Measurements from ENCODE around the gene FLNC. TPM values are rescaled to one million over a fixed set of nuclear protein-coding genes. Genes with fewer than 3 reads are reported as not detected.
A peak's percentile ranks its signal among the peaks of the same experiment; 100 is the strongest.

The FLNC gene
- total and polyA plus RNA-seq, 2 of the 13 experiments (the other 11 are each of a cell fraction or from before 2014, with no cell fraction given), result 0.02 TPM; not detected in 1

DNA sequence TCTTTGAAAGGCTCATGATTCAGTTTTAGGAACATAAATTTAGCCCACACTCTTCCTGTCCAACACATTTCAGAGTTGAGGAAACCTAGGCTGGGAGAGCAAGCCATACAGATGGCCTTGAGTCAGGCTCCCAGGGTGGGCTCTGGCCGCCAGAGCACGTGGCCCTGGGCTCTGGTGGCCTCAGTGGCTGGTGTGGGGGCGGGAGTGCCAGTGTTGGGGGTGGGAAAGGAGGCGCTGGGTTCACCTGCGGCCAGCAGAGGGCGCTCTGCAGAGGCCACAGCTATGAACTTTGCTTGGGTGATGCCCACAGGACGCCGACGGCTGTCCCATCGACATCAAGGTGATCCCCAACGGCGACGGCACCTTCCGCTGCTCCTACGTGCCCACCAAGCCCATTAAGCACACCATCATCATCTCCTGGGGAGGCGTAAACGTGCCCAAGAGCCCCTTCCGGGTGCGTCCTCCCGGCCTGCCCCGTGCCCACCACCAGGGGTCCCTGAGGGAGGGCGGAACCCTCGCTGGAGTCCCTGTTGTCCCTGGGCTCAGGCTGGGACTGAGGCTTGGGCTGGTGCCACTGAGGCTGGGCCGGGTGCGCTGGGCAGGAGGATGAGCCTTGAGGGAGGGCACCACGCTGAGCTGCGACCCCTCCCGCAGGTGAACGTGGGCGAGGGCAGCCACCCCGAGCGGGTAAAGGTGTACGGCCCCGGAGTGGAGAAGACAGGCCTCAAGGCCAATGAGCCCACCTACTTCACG lies 11.9 kb downstream of the FLNC start (continued):
- peak; percentile 24; the same call in 1 of the 2 replicates for TF ChIP-seq MYC (CRISPR knock-in tag; IDR thresholded peaks at IDR 0.05; ENCODE audit: borderline replicate concordance)
- TF ChIP-seq MAX (IDR thresholded peaks at IDR 0.05), result no peak
- TF ChIP-seq PRDM4 (CRISPR knock-in tag; IDR thresholded peaks at IDR 0.05; ENCODE audit: borderline replicate concordance), result no peak
- TF ChIP-seq SIN3B (IDR thresholded peaks at IDR 0.05; ENCODE audit: low read length), result no peak
- TF ChIP-seq ZNF616 (CRISPR knock-in tag; IDR thresholded peaks at IDR 0.05; ENCODE audit: low read depth), result no peak
- TF ChIP-seq, protein P1, sequence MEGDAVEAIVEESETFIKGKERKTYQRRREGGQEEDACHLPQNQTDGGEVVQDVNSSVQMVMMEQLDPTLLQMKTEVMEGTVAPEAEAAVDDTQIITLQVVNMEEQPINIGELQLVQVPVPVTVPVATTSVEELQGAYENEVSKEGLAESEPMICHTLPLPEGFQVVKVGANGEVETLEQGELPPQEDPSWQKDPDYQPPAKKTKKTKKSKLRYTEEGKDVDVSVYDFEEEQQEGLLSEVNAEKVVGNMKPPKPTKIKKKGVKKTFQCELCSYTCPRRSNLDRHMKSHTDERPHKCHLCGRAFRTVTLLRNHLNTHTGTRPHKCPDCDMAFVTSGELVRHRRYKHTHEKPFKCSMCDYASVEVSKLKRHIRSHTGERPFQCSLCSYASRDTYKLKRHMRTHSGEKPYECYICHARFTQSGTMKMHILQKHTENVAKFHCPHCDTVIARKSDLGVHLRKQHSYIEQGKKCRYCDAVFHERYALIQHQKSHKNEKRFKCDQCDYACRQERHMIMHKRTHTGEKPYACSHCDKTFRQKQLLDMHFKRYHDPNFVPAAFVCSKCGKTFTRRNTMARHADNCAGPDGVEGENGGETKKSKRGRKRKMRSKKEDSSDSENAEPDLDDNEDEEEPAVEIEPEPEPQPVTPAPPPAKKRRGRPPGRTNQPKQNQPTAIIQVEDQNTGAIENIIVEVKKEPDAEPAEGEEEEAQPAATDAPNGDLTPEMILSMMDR (CRISPR knock-in tag; IDR thresholded peaks at IDR 0.05), result peak; percentile 68
- no peak for TF ChIP-seq KLF9 (CRISPR knock-in tag; IDR thresholded peaks at IDR 0.05; ENCODE audit: low read depth)
- TF ChIP-seq, protein P2, sequence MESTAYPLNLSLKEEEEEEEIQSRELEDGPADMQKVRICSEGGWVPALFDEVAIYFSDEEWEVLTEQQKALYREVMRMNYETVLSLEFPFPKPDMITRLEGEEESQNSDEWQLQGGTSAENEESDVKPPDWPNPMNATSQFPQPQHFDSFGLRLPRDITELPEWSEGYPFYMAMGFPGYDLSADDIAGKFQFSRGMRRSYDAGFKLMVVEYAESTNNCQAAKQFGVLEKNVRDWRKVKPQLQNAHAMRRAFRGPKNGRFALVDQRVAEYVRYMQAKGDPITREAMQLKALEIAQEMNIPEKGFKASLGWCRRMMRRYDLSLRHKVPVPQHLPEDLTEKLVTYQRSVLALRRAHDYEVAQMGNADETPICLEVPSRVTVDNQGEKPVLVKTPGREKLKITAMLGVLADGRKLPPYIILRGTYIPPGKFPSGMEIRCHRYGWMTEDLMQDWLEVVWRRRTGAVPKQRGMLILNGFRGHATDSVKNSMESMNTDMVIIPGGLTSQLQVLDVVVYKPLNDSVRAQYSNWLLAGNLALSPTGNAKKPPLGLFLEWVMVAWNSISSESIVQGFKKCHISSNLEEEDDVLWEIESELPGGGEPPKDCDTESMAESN (CRISPR knock-in tag; conservative IDR thresholded peaks at IDR 0.05), result no peak
- TF ChIP-seq U2AF2 (IDR thresholded peaks at IDR 0.05; ENCODE audit: low read depth, low read length), result no peak
- TF ChIP-seq ZNF770 (CRISPR knock-in tag; IDR thresholded peaks at IDR 0.05), result no peak
- TF ChIP-seq CBX1 (IDR thresholded peaks at IDR 0.05; ENCODE audit: low read depth), result no peak
- no peak for TF ChIP-seq ZNF350 (CRISPR knock-in tag; IDR thresholded peaks at IDR 0.05; ENCODE audit: borderline replicate concordance, low read depth)
- TF ChIP-seq ATF7 (IDR thresholded peaks at IDR 0.05), result no peak
- TF ChIP-seq ATF7 (CRISPR knock-in tag; IDR thresholded peaks at IDR 0.05), result no peak
- TF ChIP-seq ZNF83 (CRISPR knock-in tag; IDR thresholded peaks at IDR 0.05; ENCODE audit: borderline replicate concordance), result no peak
- no peak for TF ChIP-seq DBP (CRISPR knock-in tag; IDR thresholded peaks at IDR 0.05; ENCODE audit: not compliant biosample characterization)
- TF ChIP-seq, protein P3, sequence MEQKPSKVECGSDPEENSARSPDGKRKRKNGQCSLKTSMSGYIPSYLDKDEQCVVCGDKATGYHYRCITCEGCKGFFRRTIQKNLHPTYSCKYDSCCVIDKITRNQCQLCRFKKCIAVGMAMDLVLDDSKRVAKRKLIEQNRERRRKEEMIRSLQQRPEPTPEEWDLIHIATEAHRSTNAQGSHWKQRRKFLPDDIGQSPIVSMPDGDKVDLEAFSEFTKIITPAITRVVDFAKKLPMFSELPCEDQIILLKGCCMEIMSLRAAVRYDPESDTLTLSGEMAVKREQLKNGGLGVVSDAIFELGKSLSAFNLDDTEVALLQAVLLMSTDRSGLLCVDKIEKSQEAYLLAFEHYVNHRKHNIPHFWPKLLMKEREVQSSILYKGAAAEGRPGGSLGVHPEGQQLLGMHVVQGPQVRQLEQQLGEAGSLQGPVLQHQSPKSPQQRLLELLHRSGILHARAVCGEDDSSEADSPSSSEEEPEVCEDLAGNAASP (CRISPR knock-in tag; IDR thresholded peaks at IDR 0.05; ENCODE audit: borderline replicate concordance), result no peak
- TF ChIP-seq GPN1 (CRISPR knock-in tag; IDR thresholded peaks at IDR 0.05; ENCODE audit: borderline replicate concordance), result no peak
